Epithelial cell of proximal tubule (primary cell): ENCODE results near the gene SDK2. TPM values are rescaled to one million over a fixed set of nuclear protein-coding genes. Genes with fewer than 3 reads are reported as not detected.
"Not testable (repeated sequence)": the region's sequence is repeated elsewhere in the genome, so short reads cannot be mapped to it uniquely, and the experiment has no call there.

Experiments used
- DNase-seq: peaks from one replicate; pipeline ENCODE4 v3.0.0-alpha.2; 2011; ENCODE audit warnings: low read depth
- H3K4me3 ChIP-seq: 2 replicates; pipeline ENCODE4 v1.5.1; 2011; ENCODE audit warnings: low read depth, mild to moderate bottlenecking, low read length
- CTCF ChIP-seq: conservative IDR thresholded peaks from 2 replicates; pipeline ENCODE4 v1.5.1; 2012; ENCODE audit warnings: low read depth, mild to moderate bottlenecking, low read length
- total RNA-seq: library from RNA; depleted of rRNA; stranded (reverse); fragments of >200 nt; gene quantifications from 2 replicates; pipeline ENCODE4 v1.2.3, GENCODE V29; 2015

SDK2 gene
- total RNA-seq, 1 donor from 2014 or later: 0.12 TPM

GRCh38 chr17:73334771-73335513 is 309.3 kb downstream of the SDK2 start:
- DNase-seq: no peak
- TF ChIP-seq CTCF: no peak

GRCh38 chr17:73333445-73333844 is 310.8 kb downstream of the SDK2 start:
- not testable (repeated sequence) for DNase-seq, H3K4me3 ChIP-seq

More at GRCh38 chr17:73334771-73335513, 309.3 kb downstream of the SDK2 start:
- no peak overlapping the region for H3K4me3 ChIP-seq

- H3K4me3 ChIP-seq: no peak overlapping the region
- no peak for DNase-seq
- no peak for TF ChIP-seq CTCF
These were observed 313.2 kb downstream of the SDK2 start for GRCh38 chr17:73331060-73331459.

- H3K4me3 ChIP-seq: no peak overlapping the region
- no peak for DNase-seq
- TF ChIP-seq CTCF: no peak
These were observed 316.6 kb downstream of the SDK2 start for GRCh38 chr17:73327676-73328075.

GRCh38 chr17:73325527-73325842 is 318.8 kb downstream of the SDK2 start:
- no peak for DNase-seq
- TF ChIP-seq CTCF: no peak

GRCh38 chr17:73324711-73325526 is 319.3 kb downstream of the SDK2 start:
- no peak for DNase-seq
- no peak overlapping the region for H3K4me3 ChIP-seq
- TF ChIP-seq CTCF: no peak

More at GRCh38 chr17:73325527-73325842, 318.8 kb downstream of the SDK2 start:
- H3K4me3 ChIP-seq: no peak overlapping the region

- no peak for DNase-seq
- no peak for TF ChIP-seq CTCF
- H3K4me3 ChIP-seq: no peak overlapping the region
These were observed 320.1 kb downstream of the SDK2 start for GRCh38 chr17:73324160-73324475.
